Effector CD8-positive, alpha-beta T cell (primary cell): ENCODE measurements around the gene STPG2.

ENCODE experiments used
- DNase-seq: peaks from one replicate; lab custom pipeline; 2025; lab: John Stamatoyannopoulos, UW

STPG2 gene

GRCh38 chr4:98093662-98094061, 49.6 kb downstream of the STPG2 start:
- no peak for DNase-seq

DNA sequence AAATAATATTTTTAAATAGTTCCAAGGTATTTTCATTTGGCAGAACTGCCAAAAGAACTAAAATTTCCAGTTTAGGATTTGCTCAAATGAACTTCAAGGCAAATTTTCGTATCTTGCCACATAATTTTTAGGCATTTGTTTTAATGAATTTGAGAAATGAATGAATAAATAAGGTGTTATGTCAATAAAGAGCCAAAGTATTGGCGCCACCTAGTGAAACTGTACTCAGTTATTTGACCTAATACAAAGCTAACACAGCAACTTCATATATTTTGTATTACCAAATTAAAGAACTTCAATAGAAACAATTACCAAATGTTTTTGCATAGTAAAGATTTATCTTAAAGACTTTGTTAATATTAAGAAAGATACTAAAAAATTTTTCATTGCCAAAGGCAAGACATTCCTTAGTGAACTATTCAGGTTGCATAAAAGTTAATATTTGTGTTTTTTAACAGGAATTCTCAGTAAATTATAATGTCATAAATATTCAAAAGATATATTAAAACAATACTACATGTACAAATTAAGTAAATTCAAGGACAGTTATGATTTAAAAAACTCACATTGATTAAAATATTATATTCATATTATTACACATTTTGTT, 50.3 kb downstream of the STPG2 start:
- no peak for DNase-seq

GRCh38 chr4:98081936-98082335, 61.3 kb downstream of the STPG2 start:
- no peak for DNase-seq

DNA sequence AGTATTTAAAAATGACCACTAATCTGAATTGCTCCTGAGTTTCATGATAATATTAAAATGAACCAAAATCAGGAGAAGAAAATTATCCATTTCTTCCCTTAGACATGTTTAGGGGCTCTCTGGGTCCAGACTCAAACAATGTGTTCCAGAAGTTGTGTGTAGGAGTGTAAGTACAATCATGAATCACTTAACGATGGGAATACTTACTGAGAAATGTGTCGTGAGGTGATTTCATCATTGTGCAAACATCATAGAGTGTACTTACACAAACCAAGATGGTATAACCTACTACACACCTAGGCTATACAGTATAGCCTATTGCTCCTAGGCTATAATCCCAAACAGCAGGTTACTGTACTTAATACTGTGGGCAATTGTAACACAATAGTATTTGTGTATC, 74.8 kb downstream of the STPG2 start:
- DNase-seq: no peak

DNA sequence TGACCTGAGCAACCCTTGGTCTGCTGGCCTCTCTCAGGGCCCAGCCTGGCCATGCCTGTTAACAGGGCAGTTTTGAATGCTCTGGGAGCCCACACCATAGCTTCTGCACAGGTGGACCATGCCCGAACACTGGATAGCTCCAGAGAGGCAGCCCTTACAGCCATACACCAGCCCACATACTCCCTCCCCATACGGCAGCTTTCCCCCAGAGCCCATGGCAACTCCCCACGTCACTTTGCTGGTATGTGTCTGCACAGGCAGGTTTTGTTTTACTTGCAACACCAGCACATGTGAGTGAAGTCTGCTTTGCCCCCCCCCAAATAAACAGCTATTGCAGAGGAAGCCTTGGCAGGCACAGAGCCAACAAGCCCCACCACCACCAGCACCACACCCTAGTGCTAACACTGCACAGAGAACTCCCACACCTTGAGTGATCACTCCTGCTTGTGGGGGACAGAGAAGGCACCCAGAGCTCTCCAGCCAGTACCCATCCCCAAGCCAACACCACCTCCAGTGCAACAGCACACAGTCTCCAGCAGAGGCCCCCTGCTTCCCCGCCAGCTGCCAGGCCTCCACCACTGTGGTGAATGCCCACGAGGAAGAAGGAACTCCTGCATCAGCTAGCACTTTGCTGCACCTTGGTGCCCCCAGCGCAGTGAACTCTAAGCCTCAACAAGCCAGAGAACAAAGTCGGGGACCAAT, 87.3 kb downstream of the STPG2 start:
- DNase-seq: no peak

DNA sequence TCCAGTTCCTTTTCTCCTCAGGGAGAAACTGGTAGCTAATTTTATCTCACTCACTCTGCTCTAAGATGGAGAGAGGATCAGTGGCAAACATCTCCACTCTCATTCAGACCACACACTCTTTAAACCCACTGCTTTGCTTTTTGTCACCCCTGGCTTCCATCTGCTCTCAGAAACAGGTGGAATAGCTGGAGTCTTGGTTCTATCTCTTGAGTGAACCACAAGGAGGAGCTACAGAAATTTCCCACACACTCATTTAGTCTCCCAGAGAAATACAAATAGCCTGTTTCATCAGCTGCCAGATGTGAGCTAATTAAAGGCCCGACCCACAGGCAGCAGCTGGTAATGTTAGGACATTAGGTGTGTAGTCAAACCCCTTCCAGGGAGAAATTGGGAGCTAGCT, 96.6 kb downstream of the STPG2 start:
- DNase-seq: no peak

DNA sequence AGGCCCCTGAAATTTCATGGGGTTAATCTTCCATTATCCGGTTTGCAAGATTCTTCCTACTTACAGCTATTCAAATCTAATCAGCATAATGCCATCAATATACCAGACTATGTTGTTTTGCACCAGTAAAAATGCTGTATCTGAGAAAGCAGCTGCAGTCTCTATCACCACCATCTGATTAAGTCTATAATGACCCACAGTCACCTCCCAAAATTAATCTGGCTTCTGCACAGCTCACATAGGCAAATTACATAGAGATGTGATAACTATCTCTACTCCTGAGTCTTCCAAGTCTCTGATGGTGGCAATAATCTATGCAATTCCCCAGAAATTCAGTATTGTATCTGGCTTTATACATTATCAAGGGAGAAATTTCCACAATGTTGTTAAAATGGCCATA, 113.2 kb downstream of the STPG2 start:
- no peak for DNase-seq

- no peak for DNase-seq
These were observed 115.4 kb downstream of the STPG2 start for GRCh38 chr4:98027827-98028226.

DNA sequence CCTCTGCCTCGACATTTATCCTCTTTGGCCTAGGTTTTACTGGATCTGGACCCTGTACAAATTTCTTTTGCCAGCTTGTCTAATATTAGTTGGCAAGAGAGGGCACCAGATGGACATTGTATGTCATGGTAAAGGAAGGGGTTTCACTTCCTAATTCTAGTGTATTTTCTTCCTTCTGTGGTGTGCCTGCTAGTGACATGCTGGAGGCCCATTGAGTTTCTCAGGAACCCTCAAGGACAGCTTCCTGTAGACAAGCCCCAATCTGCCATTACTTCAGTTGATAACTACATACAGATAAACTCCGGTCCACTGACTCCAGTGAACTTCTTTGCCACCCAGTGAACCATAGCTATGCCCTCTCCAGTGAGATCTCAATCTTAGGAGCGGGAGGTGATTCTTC, 116.9 kb downstream of the STPG2 start:
- DNase-seq: no peak

DNA sequence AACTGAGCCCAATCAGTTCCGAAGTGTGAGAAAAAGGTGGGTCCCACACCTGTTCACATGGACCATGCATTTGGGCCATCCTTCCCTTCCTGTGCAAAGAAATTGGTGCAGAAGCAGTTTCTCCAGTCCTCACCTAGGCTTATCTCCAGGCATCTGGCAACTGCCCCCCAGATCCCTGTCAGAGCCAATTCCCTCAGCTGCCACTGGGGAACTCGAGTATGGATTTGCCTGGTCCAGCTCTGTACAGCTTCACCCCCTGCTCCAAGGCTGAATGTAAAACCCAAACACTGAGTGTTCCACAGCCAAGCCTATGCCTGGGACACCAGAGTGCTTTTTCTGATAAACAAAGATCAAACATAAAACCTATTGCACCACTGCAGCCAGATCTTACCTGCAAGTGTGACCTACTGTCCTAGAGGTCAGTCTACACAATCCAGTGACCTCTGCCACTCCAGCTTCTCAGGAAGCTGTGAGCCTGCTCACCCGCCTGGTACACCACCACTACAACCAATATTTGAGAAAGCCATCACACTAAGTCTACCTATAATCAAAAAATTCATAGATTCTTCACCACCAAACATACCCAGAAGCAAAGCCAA, 136.4 kb downstream of the STPG2 start:
- DNase-seq: no peak

DNA sequence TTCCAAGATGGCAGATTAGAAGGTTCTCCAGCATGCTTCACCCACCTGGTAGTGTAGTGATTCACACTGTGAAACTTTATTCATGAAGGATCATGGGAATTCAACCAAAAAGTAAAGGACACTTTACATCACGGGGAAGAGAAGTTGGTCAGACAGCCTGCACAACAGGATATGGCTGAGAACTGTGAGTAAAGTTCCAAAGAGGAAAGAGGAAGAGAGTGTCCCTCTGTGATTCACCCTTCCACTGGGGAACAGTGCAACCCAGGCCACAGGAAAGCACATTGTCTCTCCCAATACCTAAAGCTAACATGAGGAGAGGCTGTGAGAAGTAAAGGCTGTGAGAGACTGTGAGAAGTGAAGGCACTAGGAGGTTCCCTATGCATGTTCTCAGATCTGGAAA, 137.2 kb downstream of the STPG2 start:
- no peak for DNase-seq

DNA sequence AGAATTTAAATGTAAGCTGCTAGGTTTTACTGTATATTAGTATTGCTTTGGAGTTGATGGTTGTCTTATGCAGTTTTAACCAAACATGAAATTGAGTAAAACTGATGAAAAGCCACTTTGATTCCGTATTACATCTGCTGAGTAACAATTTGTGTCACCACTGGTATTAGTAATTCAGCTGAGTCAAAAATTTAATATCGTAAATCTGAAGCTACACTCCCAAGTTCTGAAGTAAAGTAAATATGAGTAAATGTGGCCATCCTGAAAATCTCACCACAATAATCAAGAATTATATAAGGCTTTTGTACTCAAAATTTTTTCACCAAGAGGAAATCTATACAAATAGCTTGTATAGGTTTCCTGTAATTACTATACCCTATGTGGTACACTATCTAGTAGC, 142.3 kb downstream of the STPG2 start:
- no peak for DNase-seq

GRCh38 chr4:97998203-97998602, 145.1 kb downstream of the STPG2 start:
- no peak for DNase-seq

DNA sequence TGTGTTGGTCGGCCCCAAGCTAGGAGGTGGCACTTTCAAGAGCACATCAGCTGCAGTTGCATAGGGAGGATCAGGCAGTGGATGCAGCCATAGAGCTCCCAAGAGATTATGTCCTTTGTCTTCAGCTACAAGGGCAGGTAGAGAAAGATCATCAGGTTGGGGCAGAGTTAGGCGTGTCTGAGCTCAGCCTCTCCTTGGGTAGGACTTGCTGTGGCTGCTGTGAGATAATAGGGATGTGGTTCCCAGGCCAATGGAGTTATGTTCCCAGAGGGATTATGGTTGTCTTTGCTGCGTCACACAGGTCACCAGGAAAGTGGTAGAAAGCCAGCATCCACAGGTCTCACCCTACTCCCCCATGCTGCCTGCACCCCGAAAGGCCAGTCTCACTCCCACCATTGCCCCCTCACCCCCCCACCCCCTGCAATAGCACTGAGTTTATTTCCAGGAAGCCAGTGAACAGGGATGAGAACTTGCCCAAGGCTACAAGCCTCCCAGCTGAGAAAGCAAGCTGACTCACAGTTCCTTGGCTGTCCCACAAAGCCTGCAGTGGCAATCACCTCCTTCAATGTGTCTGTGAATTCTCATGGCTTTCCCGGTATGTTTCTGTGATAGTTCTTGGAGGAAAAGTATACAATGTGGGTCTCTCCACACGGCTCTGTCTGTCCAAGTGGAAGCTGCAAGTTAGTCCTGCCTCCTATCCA, 148.4 kb downstream of the STPG2 start:
- DNase-seq: no peak

GRCh38 chr4:97990409-97990808, 152.9 kb downstream of the STPG2 start:
- no peak for DNase-seq

- DNase-seq: no peak
These were observed 156.1 kb downstream of the STPG2 start for GRCh38 chr4:97987019-97987648.

GRCh38 chr4:97984545-97985131, 158.6 kb downstream of the STPG2 start:
- DNase-seq: no peak

DNA sequence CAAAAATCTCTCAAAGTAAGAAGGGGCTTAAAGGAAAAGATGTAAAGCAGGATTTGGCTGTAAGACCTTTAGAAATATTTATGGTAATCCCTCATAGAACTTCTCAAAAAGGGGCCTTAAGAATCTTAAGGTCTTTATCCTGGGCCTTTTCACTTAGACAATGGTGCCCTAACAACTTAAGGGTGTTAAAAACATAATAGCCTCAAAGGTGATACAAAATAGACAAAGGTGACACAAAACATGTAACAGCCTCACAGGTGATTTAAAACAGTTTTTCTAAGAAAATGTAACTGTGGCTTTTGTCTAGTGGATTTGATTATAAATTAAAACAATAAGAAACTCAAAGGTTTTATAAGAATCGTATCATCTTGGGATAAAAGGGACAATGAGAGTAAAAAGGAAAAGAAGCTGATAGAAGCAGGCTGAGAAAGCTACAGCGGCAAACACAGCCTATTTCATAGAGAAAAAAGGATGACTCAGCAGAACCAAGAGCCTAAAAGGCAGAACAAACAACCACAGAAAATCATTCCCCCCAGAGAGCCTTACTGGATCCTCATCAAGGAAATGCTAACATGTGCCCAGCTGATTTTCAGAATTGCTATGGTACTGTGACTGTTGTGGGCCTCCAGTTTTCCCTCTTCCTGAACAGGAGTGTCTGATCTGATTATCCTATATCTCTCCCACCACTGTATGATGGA, 164.3 kb downstream of the STPG2 start:
- DNase-seq: no peak

DNA sequence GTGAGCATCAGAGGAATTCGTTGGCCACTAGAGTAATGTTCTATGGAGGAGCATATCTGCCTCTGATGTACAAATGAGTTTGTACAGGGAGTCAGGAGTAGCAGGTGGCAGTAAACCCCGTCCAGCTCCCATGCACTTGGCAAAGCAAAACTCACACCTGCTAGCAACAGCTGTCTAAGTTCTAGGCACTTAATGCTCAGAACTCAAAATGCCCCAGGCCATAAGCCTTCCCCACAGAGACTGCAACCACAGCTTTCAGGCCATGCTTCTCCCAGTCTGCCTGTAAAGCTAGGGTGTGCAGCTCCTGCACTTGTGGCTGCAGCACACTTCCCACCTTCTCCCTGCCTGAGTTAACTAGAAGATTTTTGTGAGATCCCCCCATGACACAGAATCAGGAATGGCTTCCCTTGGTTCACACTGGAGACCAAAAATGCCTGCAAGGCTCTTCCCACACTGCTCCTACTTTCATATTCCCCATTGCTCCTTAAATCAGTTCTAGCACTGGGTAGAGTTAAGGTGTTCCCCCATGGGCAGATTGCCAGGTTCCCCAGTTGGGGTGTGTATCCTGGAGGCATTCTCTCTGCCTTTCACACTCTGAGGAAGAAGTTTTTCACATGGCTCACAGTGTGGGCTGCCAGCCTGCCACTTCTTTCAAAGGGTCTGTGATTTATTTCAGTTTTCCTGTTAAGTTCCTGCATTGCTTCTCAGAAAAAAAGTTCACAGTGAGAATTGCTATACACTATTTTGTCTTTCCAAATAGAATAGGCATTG, 189.9 kb downstream of the STPG2 start:
- DNase-seq: no peak

DNA sequence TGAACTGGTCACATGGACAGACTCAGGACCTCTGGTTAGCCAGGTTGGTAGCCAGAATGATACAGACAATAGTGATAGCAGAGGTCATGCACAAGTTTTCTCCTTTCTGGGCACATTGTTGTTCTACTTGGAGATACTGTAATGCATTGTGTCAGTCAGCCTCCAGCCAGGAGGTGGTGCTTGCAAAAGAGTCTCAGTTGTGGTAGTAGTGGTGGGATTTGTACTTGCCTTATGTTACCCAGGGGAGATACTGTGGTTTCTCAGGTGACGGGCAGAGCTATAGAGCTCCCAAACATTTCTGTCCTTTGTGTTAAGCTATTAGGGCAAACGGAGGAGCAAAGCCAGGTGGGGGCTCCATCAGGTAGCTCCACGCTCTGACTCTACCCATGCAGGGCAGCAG, 190.5 kb downstream of the STPG2 start:
- DNase-seq: no peak

GRCh38 chr4:97950836-97951235, 192.4 kb downstream of the STPG2 start:
- no peak for DNase-seq
